ENCODE results near the gene MBL2. TPM values are rescaled to one million over a fixed set of nuclear protein-coding genes. Genes with fewer than 3 reads are reported as not detected.
A peak's percentile ranks its signal among the peaks of the same experiment; 100 is the strongest.

MBL2 gene
- total RNA-seq, 1 experiment from 2014 or later = not detected

DNA sequence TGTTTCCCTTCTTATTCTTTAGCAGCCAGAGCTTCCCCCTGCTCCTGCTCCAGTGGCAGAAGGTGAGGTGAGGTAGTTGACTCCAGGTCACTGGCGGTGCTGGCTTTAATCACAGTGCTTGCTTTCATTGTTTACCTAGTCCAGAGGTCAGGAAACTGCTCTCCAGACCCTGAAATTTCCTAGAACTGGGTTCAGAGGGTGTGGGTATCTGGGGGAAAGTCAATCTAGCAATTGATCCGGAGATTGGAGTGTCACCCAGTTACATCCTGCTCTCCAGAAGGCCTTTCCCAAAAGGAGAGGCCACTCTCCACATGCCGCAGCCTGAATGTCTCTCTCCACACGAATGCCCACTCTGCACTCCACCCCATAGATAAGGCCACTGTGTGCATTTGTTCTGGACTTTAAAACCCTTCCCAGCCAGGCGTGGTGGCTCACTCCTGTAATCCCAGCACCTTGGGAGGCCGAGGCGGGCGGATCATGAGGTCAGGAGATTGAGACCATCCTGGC lies 2.1 kb upstream of the MBL2 start:
- intact Hi-C loops (cut with micrococcal nuclease) = no loop called here
- POLR2A ChIA-PET (ENCODE audit: unreplicated experiment) = no interaction called here
- H3K9me3 ChIP-seq (ENCODE audit: low read length) = no peaks in the 10 kb centered on the region
- ATAC-seq (no peak), DNase-seq (no peak)
- no peaks in the 10 kb centered on the region for H4K20me1 ChIP-seq (ENCODE audit: low read length)
- peaks cover 25% of the 10 kb centered on the region for H3K4me1 ChIP-seq (ENCODE audit: insufficient read depth, low read length)
- BruUV-seq (replicated peaks) = no TSS peak
- TF ChIP-seq, protein P1, sequence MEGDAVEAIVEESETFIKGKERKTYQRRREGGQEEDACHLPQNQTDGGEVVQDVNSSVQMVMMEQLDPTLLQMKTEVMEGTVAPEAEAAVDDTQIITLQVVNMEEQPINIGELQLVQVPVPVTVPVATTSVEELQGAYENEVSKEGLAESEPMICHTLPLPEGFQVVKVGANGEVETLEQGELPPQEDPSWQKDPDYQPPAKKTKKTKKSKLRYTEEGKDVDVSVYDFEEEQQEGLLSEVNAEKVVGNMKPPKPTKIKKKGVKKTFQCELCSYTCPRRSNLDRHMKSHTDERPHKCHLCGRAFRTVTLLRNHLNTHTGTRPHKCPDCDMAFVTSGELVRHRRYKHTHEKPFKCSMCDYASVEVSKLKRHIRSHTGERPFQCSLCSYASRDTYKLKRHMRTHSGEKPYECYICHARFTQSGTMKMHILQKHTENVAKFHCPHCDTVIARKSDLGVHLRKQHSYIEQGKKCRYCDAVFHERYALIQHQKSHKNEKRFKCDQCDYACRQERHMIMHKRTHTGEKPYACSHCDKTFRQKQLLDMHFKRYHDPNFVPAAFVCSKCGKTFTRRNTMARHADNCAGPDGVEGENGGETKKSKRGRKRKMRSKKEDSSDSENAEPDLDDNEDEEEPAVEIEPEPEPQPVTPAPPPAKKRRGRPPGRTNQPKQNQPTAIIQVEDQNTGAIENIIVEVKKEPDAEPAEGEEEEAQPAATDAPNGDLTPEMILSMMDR (conservative IDR thresholded peaks at IDR 0.05; ENCODE audit: low read depth, low read length) = no peak
- TF ChIP-seq EZH2 (IDR thresholded peaks at IDR 0.05; ENCODE audit: low read length, unreplicated experiment) = no peak
- TF ChIP-seq EZH2phosphoT487 (IDR thresholded peaks at IDR 0.05; ENCODE audit: borderline replicate concordance, low read length) = no peak
- H2AFZ ChIP-seq (ENCODE audit: low read length) = no peak overlapping the region
- H3K27ac ChIP-seq (ENCODE audit: low read length) = no peak overlapping the region
- peaks cover 7% of the 10 kb centered on the region for H3F3A ChIP-seq (ENCODE audit: low read length, unreplicated experiment)
- H3K27me3 ChIP-seq (ENCODE audit: low read length) = no peaks in the 10 kb centered on the region
- CTCF ChIA-PET = no interaction called here
- no peak overlapping the region for H3K4me3 ChIP-seq (ENCODE audit: low read length)
- H3K4me2 ChIP-seq (ENCODE audit: low read length) = no peak overlapping the region
- no peaks in the 10 kb centered on the region for H3K9me2 ChIP-seq (replicated peaks; ENCODE audit: low read length)
- H3K36me3 ChIP-seq (ENCODE audit: low read depth, low read length) = no peaks in the 10 kb centered on the region
- H3K79me2 ChIP-seq (ENCODE audit: low read length) = no peaks in the 10 kb centered on the region
- no peak overlapping the region for H3K9ac ChIP-seq (ENCODE audit: low read length)

GRCh38 chr10:52774182-52774581 lies 1.6 kb upstream of the MBL2 start:
- no peak for TF ChIP-seq EZH2phosphoT487 (IDR thresholded peaks at IDR 0.05; ENCODE audit: borderline replicate concordance, low read length)
- TF ChIP-seq, protein P1 (conservative IDR thresholded peaks at IDR 0.05; ENCODE audit: low read depth, low read length) = no peak
- no peak for TF ChIP-seq EZH2 (IDR thresholded peaks at IDR 0.05; ENCODE audit: low read length, unreplicated experiment)
- no peaks in the 10 kb centered on the region for H4K20me1 ChIP-seq (ENCODE audit: low read length)
- no TSS peak for BruUV-seq (replicated peaks)
- H3K79me2 ChIP-seq (ENCODE audit: low read length) = no peaks in the 10 kb centered on the region
- no peak overlapping the region for H3K9ac ChIP-seq (ENCODE audit: low read length)
- H3K4me3 ChIP-seq (ENCODE audit: low read length) = no peak overlapping the region
- intact Hi-C loops (cut with micrococcal nuclease) = no loop called here
- peaks cover 25% of the 10 kb centered on the region for H3K4me1 ChIP-seq (ENCODE audit: insufficient read depth, low read length)
- H3K9me3 ChIP-seq (ENCODE audit: low read length) = no peaks in the 10 kb centered on the region
- no peaks in the 10 kb centered on the region for H3K27me3 ChIP-seq (ENCODE audit: low read length)
- ATAC-seq (no peak), DNase-seq (no peak)
- no peaks in the 10 kb centered on the region for H3K36me3 ChIP-seq (ENCODE audit: low read depth, low read length)
- no peaks in the 10 kb centered on the region for H3K9me2 ChIP-seq (replicated peaks; ENCODE audit: low read length)
- peaks cover 7% of the 10 kb centered on the region for H3F3A ChIP-seq (ENCODE audit: low read length, unreplicated experiment)
- ChIA-PET POLR2A (ENCODE audit: unreplicated experiment) (no interaction called here), CTCF (no interaction called here)
- no peak overlapping the region for H3K27ac ChIP-seq (ENCODE audit: low read length)
- H3K4me2 ChIP-seq (ENCODE audit: low read length) = no peak overlapping the region
- H2AFZ ChIP-seq (ENCODE audit: low read length) = no peak overlapping the region

DNA sequence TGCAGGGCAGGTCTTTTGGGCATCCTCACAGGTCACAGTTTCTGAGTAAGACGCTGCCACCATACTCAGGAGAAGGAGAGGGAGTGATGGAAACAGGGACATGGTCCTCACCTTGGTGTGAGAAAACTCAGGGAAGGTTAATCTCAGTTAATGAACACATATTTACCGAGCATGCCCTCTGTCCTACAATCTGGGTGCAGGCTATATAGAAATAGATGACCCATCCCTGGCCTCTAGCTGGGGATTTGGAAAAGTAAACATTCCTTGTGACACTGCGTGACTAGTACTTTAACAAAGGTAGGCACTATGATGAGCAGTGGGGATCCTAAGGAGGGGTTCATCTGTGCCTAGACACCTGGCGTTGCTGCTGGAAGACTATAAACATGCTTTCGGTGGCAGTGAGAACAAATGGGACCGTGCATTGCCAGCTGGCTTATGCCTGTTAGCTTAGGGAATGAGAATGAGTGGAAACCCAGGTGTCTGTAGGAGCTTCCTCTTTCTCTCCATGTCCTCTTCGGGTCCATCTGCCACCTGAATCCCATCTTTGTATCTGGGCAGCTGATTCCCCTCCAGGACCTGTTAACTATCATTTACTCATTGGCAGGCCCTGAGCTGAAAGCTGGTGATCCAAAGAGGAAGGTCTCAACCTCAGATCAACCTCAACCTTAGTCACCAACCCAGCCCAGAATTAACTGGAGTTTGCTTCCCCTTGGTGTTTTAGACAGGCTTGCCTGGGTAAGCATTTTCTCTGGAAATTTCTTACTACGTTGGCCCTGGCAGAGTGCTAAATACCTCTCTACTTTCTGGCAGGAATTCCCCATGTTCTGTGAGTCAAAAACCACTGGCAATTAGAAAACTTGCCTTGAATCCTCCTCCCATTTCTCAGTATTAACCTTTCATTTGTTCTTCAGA lies 794 bp downstream of the MBL2 start:
- ATAC-seq = peak; percentile 91
- Histone ChIP-seq H3K27ac (ENCODE audit: low read length) (peak overlapping the region; percentile 82), H3K36me3 (ENCODE audit: low read depth, low read length) (no peaks in the 10 kb centered on the region), H3K27me3 (ENCODE audit: low read length) (no peaks in the 10 kb centered on the region), H3F3A (ENCODE audit: low read length, unreplicated experiment) (peaks cover 7% of the 10 kb centered on the region), H3K9ac (ENCODE audit: low read length) (peak overlapping the region; percentile 55), H3K4me3 (ENCODE audit: low read length) (peak overlapping the region; percentile 13; the same call in 1 of the 2 replicates), H4K20me1 (ENCODE audit: low read length) (no peaks in the 10 kb centered on the region), H3K9me2 (replicated peaks; ENCODE audit: low read length) (no peaks in the 10 kb centered on the region), H2AFZ (ENCODE audit: low read length) (peak overlapping the region; percentile 44), H3K4me1 (ENCODE audit: insufficient read depth, low read length) (peaks cover 25% of the 10 kb centered on the region), H3K79me2 (ENCODE audit: low read length) (no peaks in the 10 kb centered on the region), H3K9me3 (ENCODE audit: low read length) (no peaks in the 10 kb centered on the region), H3K4me2 (ENCODE audit: low read length) (peak overlapping the region; percentile 65)
- intact Hi-C loops (cut with micrococcal nuclease) = no loop called here
- peak; percentile 99 for DNase-seq
- POLR2A ChIA-PET (ENCODE audit: unreplicated experiment) = no interaction called here
- CTCF ChIA-PET = interaction anchor here (0.6 to 1.7 kb wide), 3 partner anchors 24 to 204 kb away, joined by 3 to 7 read pairs (median 3); no protein-coding TSS in a partner anchor
- no TSS peak for BruUV-seq (replicated peaks)
- TF ChIP-seq, protein P1 (conservative IDR thresholded peaks at IDR 0.05; ENCODE audit: low read depth, low read length) = no peak
- TF ChIP-seq EZH2 (IDR thresholded peaks at IDR 0.05; ENCODE audit: low read length, unreplicated experiment) (no peak), EZH2phosphoT487 (IDR thresholded peaks at IDR 0.05; ENCODE audit: borderline replicate concordance, low read length) (no peak)

Measured in PC-3 (cell line).